H1 (cell line): ENCODE results near the gene ZFP64. TPM values are rescaled to one million over a fixed set of nuclear protein-coding genes. Genes with fewer than 3 reads are reported as not detected.
A peak's percentile ranks its signal among the peaks of the same experiment; 100 is the strongest.

Experiments used
- CTCF ChIA-PET: fragments of 300-600 bp; sonication (Branson Sonifier 250); formaldehyde crosslinking; loops from one replicate; lab custom pipeline; 2021; ENCODE audit not compliant: partially characterized antibody; lab: Charles Lee
- POLR2A ChIA-PET: fragments of 300-600 bp; sonication (Branson Sonifier 250); formaldehyde crosslinking; loops from one replicate; lab custom pipeline; 2021; ENCODE audit warnings: inconsistent platforms; ENCODE audit not compliant: partially characterized antibody; lab: Charles Lee
- DNase-seq, 2 experiments: peaks; one replicate each; pipeline versions ENCODE4 v3.0.0 to v3.0.0-alpha.2; 2010 to 2022; ENCODE audit warnings: low spot score in 2 of 2, low read depth in 1 of 2, mixed read lengths in 1 of 2
- FAIRE-seq: peaks from 2 replicates; lab custom pipeline; 2011; peaks lifted over from hg19 to GRCh38; lab: Jason Lieb, UNC
- H2AFZ ChIP-seq: 2 replicates; pipeline ENCODE4 v1.8.1; 2012; ENCODE audit warnings: low read length, inconsistent platforms
- H2AK5ac ChIP-seq: 2 replicates; pipeline ENCODE4 v1.6.1; 2013; ENCODE audit warnings: low read depth, low read length
- H2BK120ac ChIP-seq: replicated peaks from 2 replicates; pipeline ENCODE3; 2013; ENCODE audit warnings: low read depth, low read length, inconsistent platforms
- H2BK12ac ChIP-seq: 2 replicates; pipeline ENCODE4 v1.6.1; 2013; ENCODE audit warnings: low read depth, low read length
- H2BK15ac ChIP-seq: 2 replicates; pipeline ENCODE4 v1.6.1; 2013; ENCODE audit warnings: low read length
- H2BK20ac ChIP-seq: 2 replicates; pipeline ENCODE4 v1.6.1; 2013; ENCODE audit warnings: low read length
- H2BK5ac ChIP-seq: 2 replicates; pipeline ENCODE4 v1.6.1; 2013; ENCODE audit warnings: low read depth, low read length
- H3K14ac ChIP-seq: 2 replicates; pipeline ENCODE4 v1.6.1; 2013; ENCODE audit warnings: inconsistent platforms; ENCODE audit not compliant: insufficient read length
- H3K18ac ChIP-seq: 2 replicates; pipeline ENCODE4 v1.6.1; 2013; ENCODE audit warnings: low read length; ENCODE audit errors: extremely low read depth
- H3K23ac ChIP-seq: 2 replicates; pipeline ENCODE4 v1.6.1; 2013; ENCODE audit warnings: inconsistent platforms; ENCODE audit not compliant: insufficient read length
- H3K23me2 ChIP-seq: 2 replicates; pipeline ENCODE4 v1.6.1; 2013; ENCODE audit warnings: low read depth, low read length
- H3K27ac ChIP-seq: 2 replicates; pipeline ENCODE4 v1.6.1; 2011; ENCODE audit warnings: low read depth, low read length, inconsistent platforms
- H3K27me3 ChIP-seq, 4 experiments: replicated peaks in 1 of 4; 1 replicate in 1 of 4; 2 replicates in 3 of 4; pipeline versions ENCODE4 v1.6.1 to v1.8.1; 2011 to 2013; ENCODE audit warnings: low read length in 3 of 4, mild to moderate bottlenecking in 3 of 4, inconsistent platforms in 2 of 4, mixed read lengths in 2 of 4, moderate library complexity in 1 of 4; ENCODE audit not compliant: control insufficient read depth in 3 of 4, insufficient read depth in 3 of 4; ENCODE audit errors: extremely low read depth in 1 of 4
- H3K36me3 ChIP-seq, 4 experiments: 2 replicates each; pipeline versions ENCODE4 v1.6.1 to v1.8.1; 2011 to 2013; ENCODE audit warnings: mild to moderate bottlenecking in 4 of 4, low read length in 3 of 4, moderate library complexity in 2 of 4, control low read depth in 1 of 4, inconsistent platforms in 1 of 4; ENCODE audit not compliant: insufficient read depth in 4 of 4, control insufficient read depth in 2 of 4
- H3K4ac ChIP-seq: replicated peaks from 2 replicates; pipeline ENCODE3; 2013; ENCODE audit warnings: low read length, low read depth, mixed read lengths, inconsistent platforms; ENCODE audit not compliant: insufficient read length
- H3K4me1 ChIP-seq, 4 experiments: replicated peaks in 1 of 4; 1 replicate in 1 of 4; 2 replicates in 3 of 4; pipeline versions ENCODE4 v1.6.1 to v1.8.1; 2011 to 2013; ENCODE audit warnings: low read length in 3 of 4, inconsistent platforms in 2 of 4, mixed read lengths in 1 of 4; ENCODE audit not compliant: insufficient read depth in 4 of 4, control insufficient read depth in 3 of 4
- H3K4me2 ChIP-seq, 2 experiments: 2 replicates each; pipeline versions ENCODE4 v1.6.1 to v1.8.1; 2011 to 2013; ENCODE audit warnings: low read depth in 2 of 2, low read length in 2 of 2, control low read depth in 1 of 2, inconsistent platforms in 1 of 2, mild to moderate bottlenecking in 1 of 2; ENCODE audit not compliant: insufficient read depth in 1 of 2
- H3K4me3 ChIP-seq, 4 experiments: fragments of 200-600, 300-600 bp in 1 of 4; sonication (generic), shearing (Covaris generic), sonication (Bioruptor Twin) in 1 of 4; 2 replicates each; pipeline versions ENCODE4 v1.5.1 to v1.8.1; 2011 to 2016; ENCODE audit warnings: low read length in 4 of 4, low read depth in 3 of 4, control low read depth in 2 of 4, inconsistent platforms in 2 of 4, mild to moderate bottlenecking in 2 of 4, mixed read lengths in 1 of 4, moderate library complexity in 1 of 4; ENCODE audit not compliant: insufficient read depth in 2 of 4; ENCODE audit errors: extremely low read depth in 1 of 4
- H3K56ac ChIP-seq: replicated peaks from 2 replicates; pipeline ENCODE3; 2013; ENCODE audit warnings: low read depth, mild to moderate bottlenecking, mixed read lengths, low read length, inconsistent platforms; ENCODE audit not compliant: insufficient read length
- H3K79me1 ChIP-seq: 2 replicates; pipeline ENCODE4 v1.6.1; 2013; ENCODE audit warnings: low read depth, low read length, control low read depth
- H3K79me2 ChIP-seq, 2 experiments: 2 replicates each; pipeline versions ENCODE4 v1.6.1 to v1.8.1; 2012 to 2013; ENCODE audit warnings: low read length in 2 of 2, mild to moderate bottlenecking in 2 of 2, inconsistent platforms in 1 of 2; ENCODE audit not compliant: insufficient read depth in 2 of 2, control insufficient read depth in 1 of 2
- H3K9ac ChIP-seq, 4 experiments: replicated peaks in 1 of 4; 1 replicate in 1 of 4; 2 replicates in 3 of 4; pipeline versions ENCODE4 v1.6.1 to v1.8.1; 2011 to 2013; ENCODE audit warnings: low read depth in 3 of 4, low read length in 3 of 4, control low read depth in 2 of 4, mild to moderate bottlenecking in 2 of 4, moderate library complexity in 2 of 4, inconsistent platforms in 1 of 4; ENCODE audit errors: extremely low read depth in 1 of 4
- H3K9me3 ChIP-seq, 2 experiments: 2 replicates each; pipeline versions ENCODE4 v1.6.1 to v1.8.1; 2012 to 2013; ENCODE audit warnings: mild to moderate bottlenecking in 2 of 2, moderate library complexity in 2 of 2, control low read depth in 1 of 2, inconsistent platforms in 1 of 2, low read depth in 1 of 2, low read length in 1 of 2, mixed read lengths in 1 of 2; ENCODE audit not compliant: insufficient read depth in 2 of 2
- H4K20me1 ChIP-seq, 2 experiments: replicated peaks in 1 of 2; 2 replicates each; pipeline versions ENCODE3 to v1.8.1; 2011 to 2013; ENCODE audit warnings: inconsistent platforms in 2 of 2, low read length in 2 of 2, mild to moderate bottlenecking in 1 of 2; ENCODE audit not compliant: insufficient read depth in 2 of 2, control insufficient read depth in 1 of 2
- H4K5ac ChIP-seq: 2 replicates; pipeline ENCODE4 v1.6.1; 2013; ENCODE audit warnings: low read length, low read depth, mixed read lengths, inconsistent platforms; ENCODE audit not compliant: insufficient read length
- H4K8ac ChIP-seq: 2 replicates; pipeline ENCODE4 v1.8.0; 2013; ENCODE audit warnings: mild to moderate bottlenecking, moderate library complexity, low read length, inconsistent platforms; ENCODE audit not compliant: insufficient read depth; ENCODE audit errors: extremely low read depth
- H4K91ac ChIP-seq: replicated peaks from 2 replicates; pipeline ENCODE3; 2013; ENCODE audit warnings: low read length, mixed read lengths, inconsistent platforms; ENCODE audit not compliant: insufficient read length
- CTCF ChIP-seq, 3 experiments: IDR thresholded peaks; 1 replicate in 2 of 3; 2 replicates in 1 of 3; pipeline versions ENCODE4 v1.5.1 to v1.6.1; 2011; ENCODE audit warnings: low read length in 3 of 3, mild to moderate bottlenecking in 3 of 3, inconsistent platforms in 2 of 3, low read depth in 1 of 3, moderate library complexity in 1 of 3; ENCODE audit not compliant: insufficient read depth in 1 of 3; ENCODE audit errors: control extremely low read depth in 1 of 3
- KDM1A ChIP-seq: fragments of 200-600, 300-600 bp; sonication (generic); IDR thresholded peaks from 2 replicates; pipeline ENCODE4 v1.7.1; 2016; ENCODE audit warnings: mild to moderate bottlenecking, low read length, borderline replicate concordance
- SP4 ChIP-seq: IDR thresholded peaks from 2 replicates; pipeline ENCODE4 v1.6.1; 2012; ENCODE audit warnings: low read length, inconsistent platforms
- WGBS, 2 experiments: shearing (Covaris generic) in 1 of 2; methylation state at CpG; one replicate each; pipeline versions ENCODE4 v1.1.6 to v1.1.7; 2013 to 2015; ENCODE audit warnings: low lambda C conversion rate in 2 of 2, mixed read lengths in 2 of 2, inconsistent platforms in 1 of 2, low coverage in 1 of 2, missing lambda C conversion rate in 1 of 2; ENCODE audit not compliant: insufficient replicate concordance in 2 of 2, insufficient coverage in 1 of 2, insufficient read length in 1 of 2; ENCODE audit errors: extremely low coverage in 1 of 2, missing lambda C conversion rate in 1 of 2; 5-methylcytosine and 5-hydroxymethylcytosine counted together
- polyA plus RNA-seq, 7 experiments: library from polyadenylated mRNA; depleted of rRNA in 3 of 7; stranded (reverse) in 5 of 7; unstranded in 2 of 7; fragments of >200 nt in 5 of 7; fragments of 200-250 nt in 2 of 7; gene quantifications; 1 replicate in 5 of 7; 2 replicates in 1 of 7; 4 replicates in 1 of 7; pipeline versions ENCODE4 v1.2.1 to v1.2.3, GENCODE V29; 2011 to 2013; ENCODE audit warnings: missing spikeins in 2 of 7, mixed read lengths in 2 of 7
- total RNA-seq: library from RNA; stranded (reverse); fragmentation: NEBNext Ultra II Directional; extraction: Animal tissue kit (Norgen Biotek cat#: 25700); gene quantifications from 2 replicates; pipeline ENCODE4 v1.2.1, GENCODE V29; 2021

ZFP64 gene
- total and polyA plus RNA-seq, 2 of the 8 experiments (the other 6 are each of a cell fraction or from before 2014, with no cell fraction given) = 25.3 to 43.7 TPM

- Histone ChIP-seq H3K79me1 (no peaks in the 10 kb centered on the region), H4K20me1 (peaks cover 0 to 2% of the 10 kb centered on the region in 2 experiments), H3K4me1 (no peaks in the 10 kb centered on the region; a peak in 1 of 7 replicates), H2BK120ac (no peak overlapping the region), H3K9ac (no peak overlapping the region), H2BK20ac (no peak overlapping the region), H2BK5ac (no peak overlapping the region), H3K56ac (no peak overlapping the region), H3K9me3 (0 out of 4 replicates have a peak, but pooled peaks cover 0 to 3% of the 10 kb centered on the region in 2 experiments), H3K4me3 (no peak overlapping the region), H3K27me3 (no peaks in the 10 kb centered on the region), H4K8ac (no peak overlapping the region), H4K5ac (no peak overlapping the region), H3K27ac (no peak overlapping the region), H4K91ac (no peak overlapping the region), H3K36me3 (peaks cover 0 to 6% (median 1%) of the 10 kb centered on the region in 4 experiments; a peak in 2 of 8 replicates), H2AK5ac (no peak overlapping the region), H3K14ac (no peak overlapping the region), H3K4me2 (no peak overlapping the region), H3K23me2 (no peaks in the 10 kb centered on the region; the same call in 1 of the 2 replicates), H3K18ac (no peak overlapping the region), H2AFZ (no peak overlapping the region), H3K23ac (no peak overlapping the region), H3K79me2 (no peaks in the 10 kb centered on the region), H3K4ac (no peak overlapping the region), H2BK15ac (no peak overlapping the region), H2BK12ac (no peak overlapping the region)
- DNase-seq (no peak), FAIRE-seq (no peak)
- CTCF ChIA-PET = interaction anchor here (0.6 to 0.7 kb wide), 2 partner anchors 9 to 546 kb away, joined by 3 read pairs; no protein-coding TSS in a partner anchor
- 92% methylated on average over 8 of the region's 8 CpGs; no CpG with 5 or more reads in 1 of the 2 experiments for whole genome bisulfite sequencing, 2 experiments
- peak in 1 of 3 experiments; percentile 15; a peak in 1 of 4 replicates for TF ChIP-seq CTCF (IDR thresholded peaks at IDR 0.05; ENCODE audit: control extremely low read depth in 1 of 3, insufficient read depth in 1 of 3, low read depth in 1 of 3, low read length in 3 of 3)
- no peak for TF ChIP-seq SP4
- TF ChIP-seq KDM1A = no peak
- POLR2A ChIA-PET = interaction anchor here (0.6 to 1.1 kb wide), 2 partner anchors 9 to 1937 kb away, joined by 3 read pairs; no protein-coding TSS in a partner anchor
These were observed 20.6 kb downstream of the ZFP64 start for GRCh38 chr20:52171025-52171424.
